A204.1 (cell line): Measurements from ENCODE around the gene MOG.

ENCODE experiments used
- FAIRE-seq: peaks from 2 replicates; lab custom pipeline; 2012; peaks lifted over from hg19 to GRCh38; lab: Jason Lieb, UNC

Gene MOG

GRCh38 chr6:29656798-29657197, at the start of gene MOG:
MOG (plus strand) TSS chr6:29657092; CDS start chr6:29657210, 118 bp downstream.
- no peak for FAIRE-seq

GRCh38 chr6:29608131-29608530, 48.8 kb upstream of the MOG start:
- FAIRE-seq = no peak

- no peak for FAIRE-seq
Observed at GRCh38 chr6:29610540-29610939, 46.4 kb upstream of the MOG start.

- FAIRE-seq = no peak
Observed at GRCh38 chr6:29611426-29611825, 45.5 kb upstream of the MOG start.

GRCh38 chr6:29617782-29618554, 38.9 kb upstream of the MOG start:
- FAIRE-seq = no peak

GRCh38 chr6:29619578-29620160, 37.2 kb upstream of the MOG start:
- FAIRE-seq = no peak

GRCh38 chr6:29620630-29621029, 36.3 kb upstream of the MOG start:
- FAIRE-seq = no peak

GRCh38 chr6:29624520-29624961, 32.4 kb upstream of the MOG start:
- no peak for FAIRE-seq

GRCh38 chr6:29625337-29625930, 31.5 kb upstream of the MOG start:
- FAIRE-seq = no peak

- FAIRE-seq = no peak
Observed at GRCh38 chr6:29626948-29627754, 29.7 kb upstream of the MOG start.

GRCh38 chr6:29627755-29628418, 29.0 kb upstream of the MOG start:
- no peak for FAIRE-seq

GRCh38 chr6:29628419-29629281, 28.2 kb upstream of the MOG start:
- no peak for FAIRE-seq

GRCh38 chr6:29629571-29629970, 27.3 kb upstream of the MOG start:
- no peak for FAIRE-seq

GRCh38 chr6:29630315-29630714, 26.6 kb upstream of the MOG start:
- no peak for FAIRE-seq

GRCh38 chr6:29631209-29631810, 25.6 kb upstream of the MOG start:
- FAIRE-seq = no peak

GRCh38 chr6:29631860-29632731, 24.8 kb upstream of the MOG start:
- FAIRE-seq = no peak

GRCh38 chr6:29632789-29633533, 23.9 kb upstream of the MOG start, which contains the start of gene GABBR1:
GABBR1 (minus strand) TSS chr6:29633183; CDS start chr6:29632385, 798 bp downstream.
- FAIRE-seq = no peak

GRCh38 chr6:29633534-29633905, 23.4 kb upstream of the MOG start:
- no peak for FAIRE-seq

GRCh38 chr6:29637247-29637646, 19.6 kb upstream of the MOG start:
- no peak for FAIRE-seq
